Esophagus (tissue), 2 donors: ENCODE data around the gene KIFC1. TPM values are rescaled to one million over a fixed set of nuclear protein-coding genes. Genes with fewer than 3 reads are reported as not detected.
"Not testable (repeated sequence)": the region's sequence is repeated elsewhere in the genome, so short reads cannot be mapped to it uniquely, and the experiment has no call there.

Experiments used
- H3K27ac ChIP-seq, 2 donors: one replicate each; pipeline ENCODE4 v1.5.1; 2013; ENCODE audit warnings: low read depth in 2 of 2, mild to moderate bottlenecking in 2 of 2, inconsistent platforms in 1 of 2, low read length in 1 of 2, moderate library complexity in 1 of 2
- H3K27me3 ChIP-seq, 2 donors: one replicate each; pipeline ENCODE4 v1.6.1; 2013; ENCODE audit warnings: low read length in 2 of 2, control low read depth in 1 of 2, mild to moderate bottlenecking in 1 of 2; ENCODE audit not compliant: insufficient read depth in 2 of 2, control insufficient read depth in 1 of 2
- H3K36me3 ChIP-seq, 2 donors: one replicate each; pipeline ENCODE4 v1.6.1; 2013; ENCODE audit warnings: low read length in 1 of 2; ENCODE audit not compliant: control insufficient read depth in 2 of 2, insufficient read depth in 2 of 2
- H3K4me1 ChIP-seq, 2 donors: one replicate each; pipeline ENCODE4 v1.6.1; 2013; ENCODE audit warnings: low read length in 1 of 2; ENCODE audit not compliant: control insufficient read depth in 2 of 2, insufficient read depth in 2 of 2
- H3K4me3 ChIP-seq, 2 donors: one replicate each; pipeline ENCODE4 v1.5.1; 2013; ENCODE audit warnings: low read length in 2 of 2, mild to moderate bottlenecking in 2 of 2, low read depth in 1 of 2, moderate library complexity in 1 of 2
- H3K9me3 ChIP-seq, 2 donors: one replicate each; pipeline ENCODE4 v1.6.1; 2013; ENCODE audit warnings: mild to moderate bottlenecking in 2 of 2, low read depth in 1 of 2, low read length in 1 of 2, moderate library complexity in 1 of 2; ENCODE audit not compliant: control insufficient read depth in 2 of 2, insufficient read depth in 1 of 2
- WGBS, 2 donors: extraction: QIAGEN DNeasy Blood & Tissue Kit; methylation state at CpG; one replicate each; pipeline ENCODE4 v1.1.7; 2013; 5-methylcytosine and 5-hydroxymethylcytosine counted together
- polyA plus RNA-seq, 2 donors: library from polyadenylated mRNA; stranded (reverse); fragments of 200-250 nt; gene quantifications; one replicate each; pipeline ENCODE4 v1.2.3, GENCODE V29; 2013
- donor health status: healthy with polysubstance abuse.
- donor health status: Bipolar disorder and iron deficiency.

KIFC1 gene
- polyA plus RNA-seq, 2 donors: 12.5 to 15.0 TPM

DNA sequence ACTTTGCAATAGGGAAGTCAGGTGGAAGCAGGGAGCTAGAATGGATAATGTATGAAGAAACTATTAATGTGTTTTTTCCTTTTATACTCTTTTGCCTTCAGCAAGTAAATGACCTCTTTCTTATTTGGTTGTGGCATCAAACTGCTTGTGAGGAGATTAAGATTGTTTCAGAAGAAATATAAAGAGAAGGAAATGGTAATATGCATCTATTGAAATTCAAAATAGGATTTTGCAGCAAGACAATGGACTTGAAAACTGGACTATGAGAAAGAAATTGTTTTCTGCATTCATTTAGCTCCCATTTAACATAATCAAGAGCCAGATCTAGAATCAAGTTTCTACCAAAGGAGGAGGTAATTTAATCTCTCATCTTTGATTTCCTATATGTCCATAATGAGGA, 32.3 kb upstream of the KIFC1 start:
- H3K4me1 ChIP-seq: peaks cover 0 to 8% of the 10 kb centered on the region in 2 donors
- H3K9me3 ChIP-seq: no peaks in the 10 kb centered on the region
- no peak overlapping the region for H3K4me3 ChIP-seq
- no peaks in the 10 kb centered on the region for H3K36me3 ChIP-seq
- H3K27ac ChIP-seq: no peak overlapping the region
- H3K27me3 ChIP-seq: no peaks in the 10 kb centered on the region

DNA sequence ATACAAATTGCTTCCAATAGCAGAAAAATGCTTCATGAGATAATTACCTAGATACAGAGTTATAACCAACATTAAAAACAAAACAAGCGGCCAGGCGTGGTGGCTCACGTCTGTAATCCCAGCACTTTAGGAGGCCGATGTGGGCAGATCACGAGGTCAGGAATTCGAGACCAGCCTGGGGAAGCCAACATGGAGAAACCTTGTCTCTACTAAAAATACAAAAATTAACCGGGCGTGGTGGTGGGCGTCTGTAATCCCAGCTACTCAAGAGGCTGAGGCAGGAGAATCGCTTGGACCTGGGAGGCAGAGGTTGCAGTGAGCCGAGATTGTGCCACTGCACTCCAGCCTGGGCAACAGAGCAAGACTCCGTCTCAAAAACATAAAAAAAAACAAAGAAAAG, 28.1 kb upstream of the KIFC1 start:
- H3K27me3 ChIP-seq, H3K9me3 ChIP-seq, H3K4me1 ChIP-seq, H3K27ac ChIP-seq, H3K36me3 ChIP-seq, H3K4me3 ChIP-seq: not testable (repeated sequence)
- 86 to 91% methylated on average over 12 of the region's 12 CpGs for WGBS, 2 donors

DNA sequence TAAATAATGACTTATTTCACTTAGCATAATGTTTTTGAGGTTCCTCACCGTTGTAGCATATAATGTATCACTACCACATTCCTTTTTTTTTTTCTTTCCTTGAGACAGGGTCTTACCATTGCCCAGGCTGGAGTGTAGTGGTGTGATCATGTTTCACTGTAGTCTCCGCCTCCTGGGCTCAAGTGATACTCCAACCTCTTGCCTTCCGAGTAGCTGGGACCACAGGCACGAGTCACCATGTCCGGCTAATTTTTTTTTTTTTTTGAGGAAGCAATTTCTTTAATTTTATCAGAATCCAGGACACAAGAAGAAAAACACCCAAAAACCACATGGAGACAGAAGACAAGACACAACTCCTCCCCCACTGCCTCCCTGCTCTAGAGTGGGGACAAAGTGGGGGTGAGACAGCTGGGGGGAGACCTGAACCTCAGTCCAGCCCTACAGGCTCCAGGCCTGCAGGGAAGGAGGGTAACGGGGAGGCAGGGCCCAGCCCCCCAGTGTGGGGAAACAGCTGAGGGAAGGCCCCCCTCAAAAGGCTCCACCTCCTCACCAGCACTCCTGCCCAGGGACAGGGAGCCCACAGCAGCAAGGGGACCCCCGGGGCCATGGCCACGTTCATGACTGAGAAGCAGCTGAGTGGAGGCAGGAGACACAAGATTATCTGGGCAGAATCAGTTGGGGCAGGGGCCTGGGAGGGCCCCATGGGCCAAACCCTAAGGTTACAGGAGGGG, 27.0 kb upstream of the KIFC1 start:
- not testable (repeated sequence) for H3K36me3 ChIP-seq, H3K9me3 ChIP-seq, H3K4me3 ChIP-seq, H3K4me1 ChIP-seq, H3K27ac ChIP-seq, H3K27me3 ChIP-seq
- whole genome bisulfite sequencing, 2 donors: 44 to 49% methylated on average over 7 of the region's 8 CpGs

DNA sequence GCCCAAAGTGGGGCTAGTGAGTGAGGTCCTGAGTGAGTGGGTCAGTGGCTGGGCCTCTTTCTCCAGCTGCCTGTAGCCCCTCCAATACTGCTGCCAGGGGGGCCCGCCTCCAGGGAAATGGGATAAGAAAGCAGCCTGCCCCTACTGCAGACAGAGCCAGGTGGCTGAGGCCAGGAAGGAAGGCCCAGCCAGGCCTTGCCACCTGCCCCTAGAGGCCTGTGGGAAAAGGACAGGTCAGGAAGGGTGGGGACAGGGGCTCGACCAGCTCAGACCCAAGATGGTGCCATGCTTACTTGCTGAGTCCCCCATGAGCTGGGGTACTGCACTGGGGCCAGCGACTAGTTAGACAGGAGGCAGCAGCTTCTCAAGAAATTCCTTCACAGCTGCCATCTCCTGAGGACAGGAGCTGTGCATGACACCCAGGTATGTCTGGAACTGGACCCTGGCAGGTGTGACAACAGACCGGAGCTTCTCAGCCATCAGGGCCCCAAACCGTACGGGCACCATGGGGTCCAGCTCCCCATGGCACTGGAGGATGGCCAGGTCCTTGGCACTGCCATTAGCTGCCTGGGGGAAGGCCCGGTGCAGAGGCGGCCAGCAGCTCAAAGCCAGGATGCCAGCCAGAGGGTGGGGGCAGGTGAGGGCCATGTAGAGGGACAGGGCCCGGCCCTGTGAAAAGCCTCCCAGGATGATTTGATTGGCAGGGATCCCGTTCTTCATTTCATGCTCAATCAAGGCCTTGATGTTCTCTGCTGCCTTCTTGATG, 26.2 kb upstream of the KIFC1 start:
- not testable (repeated sequence) for H3K36me3 ChIP-seq, H3K9me3 ChIP-seq, H3K27me3 ChIP-seq, H3K4me1 ChIP-seq, H3K27ac ChIP-seq, H3K4me3 ChIP-seq
- 79 to 82% methylated on average over 10 of the region's 10 CpGs for WGBS, 2 donors

DNA sequence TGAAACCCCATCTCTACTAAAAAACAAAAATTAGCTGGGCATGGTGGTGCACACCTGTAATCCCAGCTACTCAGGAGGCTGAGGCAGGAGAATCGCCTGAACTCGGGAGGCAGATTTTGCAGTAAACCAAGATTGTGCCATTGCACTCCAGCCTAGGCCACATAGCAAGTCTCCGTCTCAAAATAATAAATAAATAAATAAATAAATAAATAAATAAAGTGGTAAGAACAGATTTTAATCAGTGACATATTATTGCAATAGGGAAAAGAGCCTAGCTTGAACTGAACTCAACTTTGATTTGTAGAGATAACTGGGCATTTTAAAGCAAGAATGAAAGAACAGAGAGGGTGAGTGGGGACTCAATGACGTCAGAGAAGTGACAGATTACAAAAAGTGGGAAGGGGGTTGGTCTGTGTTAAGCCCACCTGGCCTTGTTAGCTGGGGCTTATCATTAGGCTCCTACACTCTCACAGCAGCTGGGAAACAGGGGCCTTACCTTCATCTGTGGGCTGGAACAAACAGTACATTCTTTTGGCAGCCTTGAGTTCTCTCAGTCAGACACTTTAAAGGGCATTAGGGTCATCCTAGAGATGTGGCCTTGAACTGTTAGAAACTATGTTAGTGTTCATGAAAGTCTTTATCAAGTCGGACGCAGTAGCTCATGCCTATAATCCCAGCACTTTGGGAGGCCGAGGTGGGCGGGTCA, 24.5 kb upstream of the KIFC1 start:
- WGBS, 2 donors: 77 to 88% methylated on average over 8 of the region's 8 CpGs
- H3K27me3 ChIP-seq: no peaks in the 10 kb centered on the region
- H3K36me3 ChIP-seq: no peaks in the 10 kb centered on the region
- H3K4me3 ChIP-seq: no peak overlapping the region
- no peaks in the 10 kb centered on the region for H3K4me1 ChIP-seq
- no peak overlapping the region for H3K27ac ChIP-seq
- no peaks in the 10 kb centered on the region for H3K9me3 ChIP-seq

DNA sequence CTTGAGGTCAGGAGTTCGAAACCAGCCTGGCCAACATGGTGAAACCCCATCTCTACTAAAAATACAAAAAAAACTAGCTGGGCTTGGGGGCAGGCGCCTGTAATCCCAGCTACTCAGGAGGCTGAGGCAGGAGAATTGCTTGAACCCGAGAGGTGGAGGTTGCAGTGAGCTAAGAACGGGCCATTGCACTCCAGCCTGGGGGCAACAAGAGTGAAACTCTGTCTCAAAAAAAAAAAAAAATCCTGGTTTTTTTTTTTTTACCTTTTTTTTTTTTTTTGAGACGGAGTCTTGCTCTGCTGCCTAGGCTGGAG, 24.0 kb upstream of the KIFC1 start:
- not testable (repeated sequence) for H3K4me3 ChIP-seq, H3K4me1 ChIP-seq, H3K36me3 ChIP-seq, H3K27ac ChIP-seq, H3K9me3 ChIP-seq, H3K27me3 ChIP-seq
- 92 to 93% methylated on average over 4 to 5 of the region's 5 CpGs for WGBS, 2 donors

DNA sequence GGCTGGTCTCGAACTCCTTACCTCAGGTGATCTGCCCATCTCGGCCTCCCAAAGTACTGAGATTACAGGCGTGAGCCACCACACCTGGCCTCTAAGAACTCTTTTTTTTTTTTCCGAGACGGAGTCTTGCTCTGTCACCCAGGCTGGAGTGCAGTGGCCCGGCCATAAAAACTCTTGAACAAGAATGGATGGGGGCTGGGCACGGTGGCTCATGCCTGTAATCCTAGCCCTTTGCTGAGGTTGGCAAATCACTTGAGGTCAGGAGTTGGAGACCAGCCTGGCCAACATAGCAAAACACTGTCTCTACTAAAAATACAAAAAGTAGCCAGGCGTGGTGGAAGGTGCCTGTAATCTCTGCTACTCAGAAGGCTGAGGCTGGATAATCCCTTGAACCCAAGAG, 19.7 kb upstream of the KIFC1 start:
- WGBS, 2 donors: 91 to 94% methylated on average over 8 of the region's 8 CpGs
- not testable (repeated sequence) for H3K9me3 ChIP-seq, H3K27ac ChIP-seq, H3K27me3 ChIP-seq, H3K4me3 ChIP-seq, H3K4me1 ChIP-seq, H3K36me3 ChIP-seq

DNA sequence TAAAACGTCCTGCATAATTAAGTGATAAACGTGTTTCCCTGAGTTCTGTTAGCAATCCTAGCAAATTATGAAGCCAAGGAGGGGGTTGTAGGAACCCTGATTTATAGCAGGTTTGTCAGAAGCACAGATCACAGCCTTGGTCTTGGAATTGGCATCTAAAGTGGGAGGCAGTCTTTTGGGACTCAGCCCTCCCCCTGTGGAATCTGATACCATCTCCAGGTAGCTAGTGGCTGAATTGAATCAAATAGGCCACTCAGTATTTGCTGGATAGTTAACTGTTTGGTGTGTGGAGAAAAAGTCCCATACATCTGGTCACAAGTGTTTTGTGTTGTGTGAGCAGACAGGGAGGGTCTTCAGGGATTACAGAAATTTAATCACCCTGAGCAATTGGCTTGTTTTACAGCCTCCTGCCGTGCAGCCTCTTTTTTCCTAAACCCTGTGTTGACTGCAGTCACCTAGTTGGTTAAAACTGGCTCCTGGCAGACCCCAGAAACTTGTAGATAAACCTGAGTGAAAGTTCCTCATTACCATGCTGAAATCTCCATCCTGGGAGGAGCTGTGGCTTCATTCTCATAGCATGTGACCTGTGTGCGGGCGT, 19.0 kb upstream of the KIFC1 start:
- H3K36me3 ChIP-seq: no peaks in the 10 kb centered on the region
- H3K27ac ChIP-seq: no peak overlapping the region
- no peaks in the 10 kb centered on the region for H3K27me3 ChIP-seq
- H3K9me3 ChIP-seq: no peaks in the 10 kb centered on the region
- H3K4me3 ChIP-seq: no peak overlapping the region
- 57 to 64% methylated on average over 5 of the region's 5 CpGs for WGBS, 2 donors
- no peaks in the 10 kb centered on the region for H3K4me1 ChIP-seq

DNA sequence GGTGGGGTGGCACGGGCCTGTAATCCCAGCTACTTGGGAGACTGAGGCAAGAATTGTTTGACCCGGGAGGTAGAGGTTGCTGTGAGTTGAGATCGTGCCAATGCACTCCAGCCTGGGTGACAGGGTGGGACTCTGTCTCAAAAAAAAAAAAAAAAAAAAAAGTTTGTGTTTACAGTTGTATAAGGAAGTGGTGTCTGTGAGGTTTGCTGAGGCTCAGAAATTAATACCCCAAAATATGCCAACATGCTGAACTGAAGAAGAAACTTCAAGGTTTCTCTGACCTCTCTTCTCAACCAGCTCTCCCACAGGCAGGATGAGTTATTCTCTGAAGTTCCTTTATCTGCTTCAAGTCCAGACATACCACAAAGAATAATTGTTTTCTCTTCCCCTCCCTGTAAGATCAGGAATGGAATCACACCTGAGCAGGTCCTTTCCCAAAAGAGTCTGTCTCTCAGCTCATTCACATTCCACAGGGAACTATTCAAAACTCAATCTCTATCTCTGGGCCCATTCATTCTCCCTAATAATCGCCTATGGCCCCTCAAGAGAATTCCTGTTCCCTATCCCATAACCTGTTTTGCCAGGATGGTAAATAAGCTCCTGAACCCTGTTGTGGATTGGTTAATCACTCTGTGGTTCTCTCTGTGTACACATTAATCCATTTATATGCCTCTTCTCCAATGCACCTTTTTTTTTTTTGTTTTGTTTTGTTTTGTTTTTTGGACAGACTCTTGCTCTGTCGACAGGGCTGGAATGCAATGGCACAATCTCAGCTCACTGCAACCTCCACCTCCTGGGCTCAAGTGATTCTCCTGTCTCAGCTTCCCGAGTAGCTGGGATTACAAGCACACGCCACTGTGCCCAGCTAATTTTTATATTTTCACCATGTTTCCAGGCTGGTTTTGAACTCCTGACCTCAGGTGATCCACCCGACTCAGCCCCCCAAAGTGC, 17.4 kb upstream of the KIFC1 start:
- Histone ChIP-seq H3K4me3 (no peak overlapping the region), H3K27ac (peak overlapping the region; percentile 57 to 66), H3K36me3 (no peaks in the 10 kb centered on the region), H3K9me3 (no peaks in the 10 kb centered on the region), H3K27me3 (no peaks in the 10 kb centered on the region), H3K4me1 (no peaks in the 10 kb centered on the region)
- WGBS, 2 donors: 50 to 61% methylated on average over 8 of the region's 8 CpGs
